HCT116 (cell line): ENCODE measurements around the gene RBM12. TPM values are rescaled to one million over a fixed set of nuclear protein-coding genes. Genes with fewer than 3 reads are reported as not detected.

Experiments used
- ATAC-seq: fragments of 200-7000 bp; cut with Tn5 transposase; 2 replicates; pipeline ENCODE4 v1.9.1; 2020; ENCODE audit warnings: mild to moderate bottlenecking, moderate library complexity
- BruUV-seq: library from RNA; stranded (reverse); fragments of 400-500 nt; replicated peaks from 2 replicates; lab custom pipeline; 2021; lab: Mats Ljungman, UMichigan
- CTCF ChIA-PET: fragments of 300-600 bp; sonication (Branson Sonifier 250); formaldehyde crosslinking; loops from one replicate; lab custom pipeline; 2021; ENCODE audit warnings: antibody characterized with exemption; lab: Charles Lee
- POLR2A ChIA-PET: fragments of 300-600, 350-600 bp; sonication (Branson Sonifier 250); formaldehyde crosslinking; loops from one replicate; lab custom pipeline; 2021; ENCODE audit warnings: antibody characterized with exemption; lab: Charles Lee
- RAD21 ChIA-PET, 2 experiments: fragments of 300-600 bp; sonication (Branson Sonifier 250); formaldehyde crosslinking; loops; one replicate each; lab custom pipeline; 2023; ENCODE audit warnings: low total read pairs in 2 of 2; ENCODE audit not compliant: uncharacterized antibody in 2 of 2, unreplicated experiment in 2 of 2, low non-redundant PET in 1 of 2; lab: Charles Lee
- DNase-seq: peaks from one replicate; pipeline ENCODE4 v3.0.0-alpha.2; 2010; ENCODE audit warnings: low read depth, low spot score
- H2AFZ ChIP-seq: fragments of 200-600 bp; shearing (Covaris generic), sonication (generic); 2 replicates; pipeline ENCODE4 v1.6.1; 2017; ENCODE audit warnings: low read depth, mixed run types, mixed read lengths, antibody characterized with exemption, low read length; ENCODE audit not compliant: poor library complexity, severe bottlenecking
- H3K27ac ChIP-seq: 2 replicates; pipeline ENCODE4 v1.5.1; 2012; ENCODE audit warnings: low read depth, low read length
- H3K27me3 ChIP-seq: fragments of 200-600 bp; sonication (generic); 2 replicates; pipeline ENCODE4 v1.6.1; 2016; ENCODE audit warnings: mixed run types, low read length, mixed read lengths; ENCODE audit not compliant: insufficient read depth
- H3K36me3 ChIP-seq, 2 experiments: fragments of 200-500 bp in 1 of 2; fragments of 200-600 bp in 1 of 2; sonication (Bioruptor generic) in 1 of 2; sonication (generic) in 1 of 2; 2 replicates each; pipeline versions ENCODE4 v1.5.1 to v1.6.1; 2014 to 2016; ENCODE audit warnings: low read length in 2 of 2, inconsistent platforms in 1 of 2, mixed read lengths in 1 of 2, mixed run types in 1 of 2; ENCODE audit not compliant: insufficient read depth in 2 of 2, control insufficient read depth in 1 of 2
- H3K4me1 ChIP-seq, 2 experiments: fragments of 200-600 bp in 1 of 2; sonication (generic) in 1 of 2; 2 replicates each; pipeline versions ENCODE4 v1.5.1 to v1.6.1; 2012 to 2017; ENCODE audit warnings: low read length in 2 of 2, inconsistent platforms in 1 of 2, mild to moderate bottlenecking in 1 of 2, mixed read lengths in 1 of 2, mixed run types in 1 of 2, moderate library complexity in 1 of 2; ENCODE audit not compliant: insufficient read depth in 2 of 2, control insufficient read depth in 1 of 2
- H3K4me2 ChIP-seq: fragments of 200-600 bp; sonication (generic); 2 replicates; pipeline ENCODE4 v1.6.1; 2017; ENCODE audit warnings: mixed run types, low read length, mixed read lengths
- H3K4me3 ChIP-seq, 2 experiments: fragments of 200-600 bp in 1 of 2; sonication (generic) in 1 of 2; replicated peaks in 1 of 2; 2 replicates each; pipeline ENCODE4 v1.5.1; 2011 to 2016; ENCODE audit warnings: low read length in 2 of 2, control low read depth in 1 of 2, low read depth in 1 of 2, mild to moderate bottlenecking in 1 of 2, mixed read lengths in 1 of 2, mixed run types in 1 of 2
- H3K79me2 ChIP-seq: fragments of 200-600 bp; sonication (generic); 2 replicates; pipeline ENCODE4 v1.6.1; 2017; ENCODE audit warnings: mild to moderate bottlenecking, mixed run types, low read length, moderate library complexity, mixed read lengths; ENCODE audit not compliant: insufficient read depth
- H3K9ac ChIP-seq: fragments of 200-600 bp; sonication (generic); 2 replicates; pipeline ENCODE4 v1.6.1; 2016; ENCODE audit warnings: low read length, mixed read lengths
- H3K9me2 ChIP-seq: fragments of 200-600 bp; sonication (generic), shearing (Covaris generic); 2 replicates; pipeline ENCODE4 v1.6.1; 2017; ENCODE audit warnings: mixed run types, mild to moderate bottlenecking, moderate library complexity; ENCODE audit not compliant: insufficient read depth
- H3K9me3 ChIP-seq, 2 experiments: fragments of 200-500 bp in 1 of 2; fragments of 200-600 bp in 1 of 2; sonication (Bioruptor generic) in 1 of 2; sonication (generic) in 1 of 2; 2 replicates each; pipeline ENCODE4 v1.6.1; 2014 to 2017; ENCODE audit warnings: low read length in 2 of 2, mixed read lengths in 2 of 2, inconsistent platforms in 1 of 2, low read depth in 1 of 2, mild to moderate bottlenecking in 1 of 2, mixed run types in 1 of 2, moderate library complexity in 1 of 2; ENCODE audit not compliant: control insufficient read depth in 1 of 2, insufficient read depth in 1 of 2
- H4K20me1 ChIP-seq: fragments of 200-600 bp; sonication (generic), shearing (Covaris generic); 2 replicates; pipeline ENCODE4 v1.6.1; 2017; ENCODE audit warnings: mixed run types, mild to moderate bottlenecking, moderate library complexity; ENCODE audit not compliant: insufficient read depth
- CBX3 ChIP-seq: IDR thresholded peaks from 2 replicates; pipeline ENCODE4 v1.6.1; 2012; ENCODE audit warnings: low read depth
- CEBPB ChIP-seq: IDR thresholded peaks from 2 replicates; pipeline ENCODE4 v1.6.1; 2012; ENCODE audit warnings: low read depth
- EGR1 ChIP-seq: IDR thresholded peaks from 2 replicates; pipeline ENCODE4 v1.6.1; 2012; ENCODE audit warnings: low read depth
- ELF1 ChIP-seq: IDR thresholded peaks from 2 replicates; pipeline ENCODE4 v1.6.1; 2012; ENCODE audit warnings: low read depth, borderline replicate concordance
- EZH2 ChIP-seq: fragments of 200-600 bp; sonication (generic); IDR thresholded peaks from 2 replicates; pipeline ENCODE4 v1.6.1; 2017; ENCODE audit warnings: antibody characterized with exemption, mixed run types
- EZH2phosphoT487 ChIP-seq: fragments of 200-600 bp; IDR thresholded peaks from 2 replicates; pipeline ENCODE4 v1.6.1; 2018; ENCODE audit warnings: antibody characterized with exemption, borderline replicate concordance
- POLR2A ChIP-seq: IDR thresholded peaks from 2 replicates; pipeline ENCODE4 v1.7.0; 2011; ENCODE audit warnings: borderline replicate concordance; ENCODE audit not compliant: insufficient read depth, insufficient read length; ENCODE audit errors: extremely low read depth
- RAD21 ChIP-seq: IDR thresholded peaks from 2 replicates; pipeline ENCODE4 v1.6.1; 2012; ENCODE audit warnings: low read depth, mild to moderate bottlenecking
- SIN3A ChIP-seq: IDR thresholded peaks from 2 replicates; pipeline ENCODE4 v1.6.1; 2012; ENCODE audit warnings: low read depth
- SP1 ChIP-seq: IDR thresholded peaks from 2 replicates; pipeline ENCODE4 v1.6.1; 2012; ENCODE audit warnings: low read depth
- TCF7L2 ChIP-seq: IDR thresholded peaks from 2 replicates; pipeline ENCODE4 v1.7.0; 2011; ENCODE audit warnings: borderline replicate concordance, inconsistent platforms; ENCODE audit not compliant: insufficient read depth, insufficient read length; ENCODE audit errors: extremely low read depth
- YY1 ChIP-seq: IDR thresholded peaks from 2 replicates; pipeline ENCODE4 v1.6.1; 2011; ENCODE audit warnings: low read length, low read depth, moderate library complexity, mild to moderate bottlenecking; ENCODE audit not compliant: insufficient replicate concordance; ENCODE audit errors: extremely low read depth
- ZFX ChIP-seq: fragments of 450-650 bp; IDR thresholded peaks from 2 replicates; pipeline ENCODE4 v1.6.1; 2017
- intact Hi-C: fragments of 100-400 bp; cut with micrococcal nuclease; formaldehyde crosslinking; loops from 2 replicates; pipeline ENCODE4 v1.10.0; 2022
- total RNA-seq: library from RNA; stranded (reverse); gene quantifications from one replicate; pipeline ENCODE4 v1.2.1, GENCODE V29; 2021; ENCODE audit not compliant: unreplicated experiment
- TF ChIP-seq, protein P1 (sequence below): IDR thresholded peaks from 2 replicates; pipeline ENCODE4 v1.6.1; 2011; ENCODE audit warnings: mild to moderate bottlenecking, low read length, moderate library complexity; ENCODE audit not compliant: insufficient replicate concordance; ENCODE audit errors: extremely low read depth
- TF ChIP-seq, protein P2 (sequence below): IDR thresholded peaks from 2 replicates; pipeline ENCODE4 v1.6.1; 2012; ENCODE audit warnings: low read depth
- TF ChIP-seq, protein P3 (sequence below), 3 experiments: fragments of 200-600 bp in 1 of 3; sonication (generic) in 1 of 3; IDR thresholded peaks in 2 of 3; conservative IDR thresholded peaks in 1 of 3; 2 replicates each; pipeline ENCODE4 v1.5.1; 2012 to 2017; ENCODE audit warnings: low read depth in 2 of 3, low read length in 2 of 3, antibody characterized with exemption in 1 of 3, borderline replicate concordance in 1 of 3, control low read depth in 1 of 3, mild to moderate bottlenecking in 1 of 3, mixed read lengths in 1 of 3, mixed run types in 1 of 3, moderate library complexity in 1 of 3; ENCODE audit not compliant: insufficient read depth in 1 of 3
- TF ChIP-seq, protein P4 (sequence below): IDR thresholded peaks from 2 replicates; pipeline ENCODE4 v1.6.1; 2012

Gene RBM12
- total RNA-seq, 1 experiment from 2014 or later, result 110 TPM

DNA sequence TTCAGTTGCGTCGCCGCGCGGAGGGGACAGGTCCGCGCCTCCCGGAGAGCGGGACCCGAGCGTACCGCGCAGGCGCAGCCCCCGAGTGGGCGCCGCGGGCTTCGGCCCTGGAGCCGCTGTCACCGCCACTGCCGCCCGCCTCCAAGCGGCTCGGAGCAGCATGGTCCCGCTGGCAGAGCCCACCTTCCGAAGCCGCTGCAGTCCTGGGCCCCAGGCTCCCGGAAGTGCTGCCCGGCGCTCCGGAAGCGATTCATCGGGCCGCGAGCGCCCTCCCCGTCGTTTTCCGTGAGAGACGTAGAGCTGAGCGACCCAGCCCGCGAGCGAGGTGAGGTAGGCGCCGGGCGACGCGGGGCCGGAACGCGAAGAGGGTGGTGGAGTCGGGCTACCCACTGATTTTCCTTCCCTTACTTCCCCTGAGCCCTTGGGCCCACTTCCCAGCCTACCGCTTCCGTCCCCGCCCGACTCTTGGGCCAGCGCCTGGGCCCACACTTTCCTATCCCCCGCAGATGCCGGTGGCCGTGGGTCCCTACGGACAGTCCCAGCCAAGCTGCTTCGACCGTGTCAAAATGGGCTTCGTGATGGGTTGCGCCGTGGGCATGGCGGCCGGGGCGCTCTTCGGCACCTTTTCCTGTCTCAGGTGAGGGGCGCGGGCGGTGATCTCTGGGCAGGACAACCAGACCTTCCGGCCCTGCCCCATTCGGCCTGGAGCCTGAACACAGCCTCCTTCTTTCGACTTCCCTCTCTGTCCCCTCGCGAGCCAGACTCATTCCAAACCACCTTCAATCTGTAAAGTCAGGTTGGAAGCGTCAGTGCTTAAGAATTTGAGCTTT lies 34.6 kb upstream of the RBM12 start, which contains the start of the genes NFS1 and ROMO1:
Gene NFS1, minus strand, starts transcription at position 226 of the 830 bp plus-strand sequence. Its CDS starts 64 bp downstream, at position 162.
Gene ROMO1, plus strand, starts transcription at position 279 of the 830 bp plus-strand sequence. Its CDS starts 228 bp downstream, at position 507.
- peaks cover 10 to 26% of the 10 kb centered on the region in 2 experiments for H3K4me1 ChIP-seq
- H3K9me2 ChIP-seq, result no peaks in the 10 kb centered on the region
- H3K27me3 ChIP-seq, result no peaks in the 10 kb centered on the region
- peak within 1 kb of the TSS; percentile 93 for H3K9ac ChIP-seq
- DNase-seq (peak; percentile 56), ATAC-seq (peak; percentile 90)
- CTCF ChIA-PET, result interaction anchor here (0.6 kb wide), 1 partner anchor 80 kb away, joined by 4 read pairs; no protein-coding TSS in a partner anchor
- TSS peak; percentile 82 for BruUV-seq
- peaks cover 50% of the 10 kb centered on the region for H3K79me2 ChIP-seq
- peak within 1 kb of the TSS; percentile 60 for H2AFZ ChIP-seq
- peak within 1 kb of the TSS; percentile 94 for H3K4me2 ChIP-seq
- peak within 1 kb of the TSS; percentile 83 for H3K27ac ChIP-seq
- peak within 1 kb of the TSS; percentile 95 for H3K4me3 ChIP-seq
- peaks cover 20% of the 10 kb centered on the region in 2 experiments; a peak in 2 of 4 replicates for H3K36me3 ChIP-seq
- no peaks in the 10 kb centered on the region for H3K9me3 ChIP-seq
- peaks cover 5% of the 10 kb centered on the region; the same call in 1 of the 2 replicates for H4K20me1 ChIP-seq
- RAD21 ChIA-PET, result interaction anchor here (0.6 kb wide), 2 partner anchors 40 to 190 kb away, joined by 3 to 4 read pairs; no protein-coding TSS in a partner anchor
- intact Hi-C loops, result no loop called here
- POLR2A ChIA-PET, result interaction anchor here (1.4 kb wide), 1 partner anchor 43 kb away, joined by 4 read pairs; the partner anchor contains the start of gene RBM39
- peak; percentile 67 for TF ChIP-seq POLR2A
- peak; percentile 90 for TF ChIP-seq ZFX
- TF ChIP-seq, protein P1, sequence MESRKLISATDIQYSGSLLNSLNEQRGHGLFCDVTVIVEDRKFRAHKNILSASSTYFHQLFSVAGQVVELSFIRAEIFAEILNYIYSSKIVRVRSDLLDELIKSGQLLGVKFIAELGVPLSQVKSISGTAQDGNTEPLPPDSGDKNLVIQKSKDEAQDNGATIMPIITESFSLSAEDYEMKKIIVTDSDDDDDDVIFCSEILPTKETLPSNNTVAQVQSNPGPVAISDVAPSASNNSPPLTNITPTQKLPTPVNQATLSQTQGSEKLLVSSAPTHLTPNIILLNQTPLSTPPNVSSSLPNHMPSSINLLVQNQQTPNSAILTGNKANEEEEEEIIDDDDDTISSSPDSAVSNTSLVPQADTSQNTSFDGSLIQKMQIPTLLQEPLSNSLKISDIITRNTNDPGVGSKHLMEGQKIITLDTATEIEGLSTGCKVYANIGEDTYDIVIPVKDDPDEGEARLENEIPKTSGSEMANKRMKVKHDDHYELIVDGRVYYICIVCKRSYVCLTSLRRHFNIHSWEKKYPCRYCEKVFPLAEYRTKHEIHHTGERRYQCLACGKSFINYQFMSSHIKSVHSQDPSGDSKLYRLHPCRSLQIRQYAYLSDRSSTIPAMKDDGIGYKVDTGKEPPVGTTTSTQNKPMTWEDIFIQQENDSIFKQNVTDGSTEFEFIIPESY, result no peak
- TF ChIP-seq EZH2, result no peak
- no peak for TF ChIP-seq RAD21
- peak; percentile 46 for TF ChIP-seq YY1
- TF ChIP-seq SIN3A, result peak; percentile 85
- no peak for TF ChIP-seq CEBPB
- TF ChIP-seq EZH2phosphoT487, result no peak
- TF ChIP-seq, protein P2, sequence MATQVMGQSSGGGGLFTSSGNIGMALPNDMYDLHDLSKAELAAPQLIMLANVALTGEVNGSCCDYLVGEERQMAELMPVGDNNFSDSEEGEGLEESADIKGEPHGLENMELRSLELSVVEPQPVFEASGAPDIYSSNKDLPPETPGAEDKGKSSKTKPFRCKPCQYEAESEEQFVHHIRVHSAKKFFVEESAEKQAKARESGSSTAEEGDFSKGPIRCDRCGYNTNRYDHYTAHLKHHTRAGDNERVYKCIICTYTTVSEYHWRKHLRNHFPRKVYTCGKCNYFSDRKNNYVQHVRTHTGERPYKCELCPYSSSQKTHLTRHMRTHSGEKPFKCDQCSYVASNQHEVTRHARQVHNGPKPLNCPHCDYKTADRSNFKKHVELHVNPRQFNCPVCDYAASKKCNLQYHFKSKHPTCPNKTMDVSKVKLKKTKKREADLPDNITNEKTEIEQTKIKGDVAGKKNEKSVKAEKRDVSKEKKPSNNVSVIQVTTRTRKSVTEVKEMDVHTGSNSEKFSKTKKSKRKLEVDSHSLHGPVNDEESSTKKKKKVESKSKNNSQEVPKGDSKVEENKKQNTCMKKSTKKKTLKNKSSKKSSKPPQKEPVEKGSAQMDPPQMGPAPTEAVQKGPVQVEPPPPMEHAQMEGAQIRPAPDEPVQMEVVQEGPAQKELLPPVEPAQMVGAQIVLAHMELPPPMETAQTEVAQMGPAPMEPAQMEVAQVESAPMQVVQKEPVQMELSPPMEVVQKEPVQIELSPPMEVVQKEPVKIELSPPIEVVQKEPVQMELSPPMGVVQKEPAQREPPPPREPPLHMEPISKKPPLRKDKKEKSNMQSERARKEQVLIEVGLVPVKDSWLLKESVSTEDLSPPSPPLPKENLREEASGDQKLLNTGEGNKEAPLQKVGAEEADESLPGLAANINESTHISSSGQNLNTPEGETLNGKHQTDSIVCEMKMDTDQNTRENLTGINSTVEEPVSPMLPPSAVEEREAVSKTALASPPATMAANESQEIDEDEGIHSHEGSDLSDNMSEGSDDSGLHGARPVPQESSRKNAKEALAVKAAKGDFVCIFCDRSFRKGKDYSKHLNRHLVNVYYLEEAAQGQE, result no peak
- no peak; the same call in 1 of the 2 replicates for TF ChIP-seq SP1
- peak; percentile 40; the same call in 1 of the 2 replicates for TF ChIP-seq EGR1
- no peak for TF ChIP-seq CBX3
- peak; percentile 14 for TF ChIP-seq TCF7L2
- TF ChIP-seq, protein P3, sequence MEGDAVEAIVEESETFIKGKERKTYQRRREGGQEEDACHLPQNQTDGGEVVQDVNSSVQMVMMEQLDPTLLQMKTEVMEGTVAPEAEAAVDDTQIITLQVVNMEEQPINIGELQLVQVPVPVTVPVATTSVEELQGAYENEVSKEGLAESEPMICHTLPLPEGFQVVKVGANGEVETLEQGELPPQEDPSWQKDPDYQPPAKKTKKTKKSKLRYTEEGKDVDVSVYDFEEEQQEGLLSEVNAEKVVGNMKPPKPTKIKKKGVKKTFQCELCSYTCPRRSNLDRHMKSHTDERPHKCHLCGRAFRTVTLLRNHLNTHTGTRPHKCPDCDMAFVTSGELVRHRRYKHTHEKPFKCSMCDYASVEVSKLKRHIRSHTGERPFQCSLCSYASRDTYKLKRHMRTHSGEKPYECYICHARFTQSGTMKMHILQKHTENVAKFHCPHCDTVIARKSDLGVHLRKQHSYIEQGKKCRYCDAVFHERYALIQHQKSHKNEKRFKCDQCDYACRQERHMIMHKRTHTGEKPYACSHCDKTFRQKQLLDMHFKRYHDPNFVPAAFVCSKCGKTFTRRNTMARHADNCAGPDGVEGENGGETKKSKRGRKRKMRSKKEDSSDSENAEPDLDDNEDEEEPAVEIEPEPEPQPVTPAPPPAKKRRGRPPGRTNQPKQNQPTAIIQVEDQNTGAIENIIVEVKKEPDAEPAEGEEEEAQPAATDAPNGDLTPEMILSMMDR (IDR thresholded peaks at IDR 0.05 in 2 of 3, conservative IDR thresholded peaks at IDR 0.05 in 1 of 3; ENCODE audit: borderline replicate concordance in 1 of 3, insufficient read depth in 1 of 3, low read depth in 2 of 3, low read length in 2 of 3), result 0 out of 6 replicates have a peak, but pooled peaks of 1 of the 3 experiments have one; percentile 0
- TF ChIP-seq, protein P4, sequence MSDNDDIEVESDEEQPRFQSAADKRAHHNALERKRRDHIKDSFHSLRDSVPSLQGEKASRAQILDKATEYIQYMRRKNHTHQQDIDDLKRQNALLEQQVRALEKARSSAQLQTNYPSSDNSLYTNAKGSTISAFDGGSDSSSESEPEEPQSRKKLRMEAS, result peak; percentile 80
- peak; percentile 50 for TF ChIP-seq ELF1
